Stimulated activated CD8-positive, alpha-beta memory T cell treated with anti-CD3 and anti-CD28 coated beads, Interleukin-2, amount 100 ng/mL, for 1 hour (primary cell): ENCODE measurements around the gene CNTNAP2.

Experiments used
- DNase-seq, 2 donors: peaks; one replicate each; pipeline ENCODE4 v3.0.0-alpha.2; 2020; ENCODE audit warnings: low read depth in 2 of 2

The CNTNAP2 gene

DNA sequence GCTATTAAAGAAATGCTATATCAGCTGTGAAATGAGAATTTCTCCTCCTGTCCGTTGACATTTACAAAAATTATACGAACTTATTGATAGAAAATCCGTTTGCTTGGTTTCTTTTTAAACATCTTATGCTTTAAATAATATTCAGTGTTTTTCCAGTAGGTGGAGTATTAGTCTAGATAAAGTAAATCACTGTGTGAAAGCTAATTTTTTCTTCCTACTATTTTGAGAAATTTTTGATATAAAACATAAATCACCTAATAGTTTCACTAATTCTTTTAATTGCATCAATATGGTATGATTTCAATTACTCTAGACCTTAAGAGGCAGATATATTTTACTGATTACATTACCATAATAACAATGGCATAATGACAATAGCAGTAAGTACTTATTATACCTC, 2138.7 kb downstream of the CNTNAP2 start:
- no peak for DNase-seq

GRCh38 chr7:148256433-148256832, 2139.8 kb downstream of the CNTNAP2 start:
- DNase-seq, result no peak

DNA sequence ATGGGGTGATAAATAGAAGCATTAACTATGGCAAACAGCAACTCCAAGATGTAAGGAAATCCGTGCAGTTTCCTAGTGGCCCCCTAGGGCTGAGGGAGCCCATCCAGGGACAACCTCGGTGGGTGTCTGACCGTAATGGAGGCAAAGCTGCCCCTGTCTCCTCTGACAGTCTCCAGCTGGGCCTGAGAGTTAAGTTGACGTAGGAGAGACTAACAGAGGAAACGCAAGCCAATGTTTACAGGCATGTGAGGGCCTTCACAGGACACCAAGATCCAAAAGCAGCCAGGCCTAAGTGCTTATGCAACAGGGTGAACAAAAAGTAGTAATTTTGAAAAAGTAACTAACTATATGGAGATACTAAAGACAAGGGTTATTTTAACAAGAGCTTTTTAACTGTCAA, 2144.0 kb downstream of the CNTNAP2 start:
- no peak for DNase-seq

- no peak for DNase-seq
These were observed 2144.9 kb downstream of the CNTNAP2 start for GRCh38 chr7:148261523-148261922.

DNA sequence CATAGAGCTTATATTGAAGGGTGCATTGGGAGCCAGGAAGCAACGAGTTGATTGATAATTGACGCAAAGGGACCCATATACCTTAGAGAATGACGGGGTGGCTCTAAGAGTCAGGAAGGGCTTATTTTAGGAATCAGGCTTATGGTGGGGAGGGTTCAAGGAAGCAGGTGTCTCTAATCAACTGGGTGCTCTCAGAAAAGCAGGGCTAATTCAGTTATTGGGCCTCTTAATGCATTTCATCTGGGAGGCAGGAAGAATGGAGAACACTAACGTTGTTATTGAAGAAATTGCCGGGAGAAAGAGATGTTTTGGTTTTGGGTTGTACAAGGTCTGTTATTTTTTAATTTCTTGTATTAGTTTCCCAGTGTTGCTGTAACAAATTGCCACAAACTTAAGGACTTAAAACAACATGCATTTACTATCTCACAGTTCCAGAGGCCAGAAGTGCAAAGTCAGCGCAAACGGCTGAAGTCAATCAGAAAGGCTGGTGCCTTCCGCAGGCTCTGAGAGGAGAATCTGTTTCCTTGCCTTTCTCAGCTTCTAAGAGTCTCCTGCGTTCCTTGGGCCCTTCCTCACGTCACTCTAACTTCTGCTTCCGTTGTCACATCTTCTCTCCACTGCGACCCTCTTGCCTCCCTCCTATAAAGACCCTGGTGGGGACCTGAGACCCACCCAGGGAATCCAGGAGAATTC, 2145.5 kb downstream of the CNTNAP2 start:
- no peak for DNase-seq

- DNase-seq, result peak; percentile 16 to 40
These were observed 2146.2 kb downstream of the CNTNAP2 start for GRCh38 chr7:148262721-148263229.

- no peak for DNase-seq
These were observed 2148.4 kb downstream of the CNTNAP2 start for GRCh38 chr7:148264933-148265557.

GRCh38 chr7:148265896-148266295, 2149.3 kb downstream of the CNTNAP2 start:
- no peak for DNase-seq

DNA sequence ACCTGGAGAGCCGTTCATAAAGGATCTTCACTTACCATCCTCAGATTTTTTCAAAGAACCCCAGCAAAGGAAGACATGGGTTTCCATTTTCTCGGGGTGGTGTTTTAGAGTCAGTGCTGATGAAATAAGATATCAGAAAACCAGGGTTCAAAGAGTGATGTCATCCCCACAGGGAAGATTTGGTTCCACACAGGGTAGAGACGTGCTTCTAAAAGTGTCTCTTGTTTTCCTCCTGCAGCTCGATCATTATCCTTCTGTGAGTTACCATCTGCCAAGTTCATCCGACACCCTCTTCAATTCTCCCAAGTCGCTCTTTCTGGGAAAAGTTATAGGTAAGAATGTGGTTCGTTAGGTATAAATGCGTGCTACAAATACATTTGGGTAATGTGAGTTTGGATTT, 2150.2 kb downstream of the CNTNAP2 start:
- DNase-seq, result no peak

- no peak for DNase-seq
These were observed 2154.0 kb downstream of the CNTNAP2 start for GRCh38 chr7:148270576-148270975.

DNA sequence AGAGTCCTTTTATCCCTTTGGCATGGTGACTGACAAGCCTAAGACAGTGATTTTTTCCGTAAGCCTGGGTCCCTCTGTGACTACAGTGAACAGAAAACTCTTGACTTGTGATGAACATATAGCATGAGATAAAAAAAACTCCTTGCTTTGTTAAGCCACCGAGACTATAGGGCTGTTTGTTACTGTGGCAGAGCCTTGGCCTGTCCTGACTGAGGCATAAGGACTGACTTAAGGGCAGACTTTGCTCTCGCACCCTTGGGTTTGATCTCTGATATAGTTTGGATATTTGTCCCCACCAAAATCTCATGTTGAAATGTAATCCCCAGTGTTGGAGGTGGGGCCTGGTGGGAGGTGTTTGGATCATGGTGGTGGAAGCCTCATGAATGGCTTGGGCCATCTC, 2157.5 kb downstream of the CNTNAP2 start:
- no peak for DNase-seq

DNA sequence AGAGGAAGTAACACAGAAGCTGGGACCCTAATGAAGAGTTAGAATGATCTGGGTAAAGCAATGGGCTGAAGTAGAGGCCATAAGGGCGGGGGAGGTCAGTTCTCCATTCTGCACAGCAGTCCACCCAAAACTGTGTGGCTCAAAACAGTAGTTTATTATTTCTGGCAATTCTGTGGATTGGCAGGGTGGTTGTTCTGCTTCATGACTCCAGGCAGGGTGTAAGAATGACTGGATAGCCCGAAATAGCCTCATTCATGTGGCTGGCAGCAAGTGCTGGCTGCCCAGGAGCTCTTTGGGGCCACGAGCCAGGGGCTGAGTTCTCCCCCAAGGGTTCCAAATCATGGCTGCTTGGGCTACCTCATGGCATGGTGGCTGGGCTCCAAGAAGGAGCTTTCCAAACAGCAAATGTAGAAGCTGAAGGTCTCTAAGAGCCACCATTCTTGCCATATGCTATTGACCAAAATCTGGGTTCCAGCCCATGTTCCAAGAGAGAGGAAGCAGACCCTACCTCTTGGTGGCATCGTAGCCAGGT, 2158.8 kb downstream of the CNTNAP2 start:
- no peak for DNase-seq

DNA sequence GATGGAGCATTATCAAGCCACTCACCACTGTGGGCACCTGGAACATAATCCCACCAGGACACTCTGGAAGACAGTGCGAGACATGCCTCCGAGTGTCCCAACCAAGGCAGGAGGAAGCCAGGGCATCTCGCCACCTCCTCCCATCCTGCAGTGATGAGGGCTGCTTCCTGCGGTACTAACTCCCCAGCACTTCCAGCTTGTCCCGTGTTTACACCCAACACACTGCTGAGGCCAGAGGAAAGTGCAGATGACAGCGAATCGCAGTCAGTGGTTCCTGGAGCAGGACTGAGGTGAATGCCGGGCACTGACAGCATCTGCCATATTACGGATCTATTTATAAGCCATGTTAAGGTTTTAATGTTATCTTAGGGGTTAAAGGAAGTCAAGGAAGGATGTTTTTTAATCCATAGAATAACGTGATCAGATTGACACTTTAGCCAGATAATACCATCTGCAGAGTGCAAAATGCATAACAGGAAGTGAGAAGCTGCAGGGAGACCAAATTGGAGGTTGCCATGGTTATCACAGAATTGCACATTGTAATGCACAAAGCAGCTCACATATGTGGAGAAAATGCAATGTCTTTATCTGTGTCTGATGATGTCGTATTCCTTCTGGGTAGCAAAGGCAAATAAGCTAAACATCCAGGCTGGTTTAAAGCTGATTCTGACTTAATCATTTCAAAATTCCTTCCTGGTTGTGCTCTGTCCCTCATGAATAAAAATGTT, 2159.9 kb downstream of the CNTNAP2 start:
- no peak for DNase-seq

GRCh38 chr7:148277042-148277660, 2160.6 kb downstream of the CNTNAP2 start:
- DNase-seq, result no peak

DNA sequence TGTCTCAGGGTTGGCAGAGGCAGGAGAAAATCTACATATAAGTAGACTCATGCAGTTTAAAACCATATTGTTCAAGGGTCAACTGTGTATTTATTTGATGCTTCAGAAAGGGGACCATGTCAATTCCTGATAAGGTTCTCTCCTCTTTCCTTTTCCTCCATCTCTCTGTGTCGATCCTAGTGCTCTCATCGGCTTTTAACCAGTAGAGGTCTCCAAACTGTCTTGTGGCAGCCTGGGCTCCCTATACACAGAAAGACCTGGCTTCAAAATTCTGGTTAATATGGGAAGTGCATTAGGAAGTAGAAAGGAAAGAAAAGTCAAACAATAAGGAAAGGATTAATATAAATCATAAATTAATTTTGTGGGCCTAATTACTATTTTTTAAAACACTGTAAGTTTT, 2169.5 kb downstream of the CNTNAP2 start:
- DNase-seq, result no peak

GRCh38 chr7:148287538-148287937, 2170.9 kb downstream of the CNTNAP2 start:
- DNase-seq, result no peak

DNA sequence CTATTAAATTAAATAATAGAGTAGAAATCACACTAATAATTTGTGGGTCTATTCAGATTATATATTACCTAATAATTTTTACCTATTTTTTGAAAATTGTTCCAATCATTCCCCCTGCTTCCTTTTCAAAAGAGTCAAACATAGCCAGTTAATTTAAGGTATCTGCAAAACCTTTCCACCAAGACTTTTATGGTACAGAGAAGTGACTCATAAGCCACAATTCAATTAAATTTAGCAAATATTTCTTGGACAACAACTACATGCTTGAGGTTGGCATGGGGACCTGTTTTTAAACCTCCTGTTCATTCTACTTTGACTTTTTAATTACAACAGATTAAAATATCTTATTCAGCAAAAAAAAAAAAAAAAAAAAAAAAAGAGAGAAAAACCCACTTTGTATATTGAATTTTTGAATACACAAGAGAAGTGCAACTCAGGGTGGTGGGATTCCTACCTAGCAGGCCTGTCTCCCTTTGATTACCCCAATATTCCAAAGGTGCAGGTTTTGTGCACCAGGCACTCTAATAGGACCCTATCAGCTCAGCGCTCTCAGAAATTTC, 2172.1 kb downstream of the CNTNAP2 start:
- DNase-seq, result no peak

GRCh38 chr7:148289630-148290029, 2173.0 kb downstream of the CNTNAP2 start:
- no peak for DNase-seq

DNA sequence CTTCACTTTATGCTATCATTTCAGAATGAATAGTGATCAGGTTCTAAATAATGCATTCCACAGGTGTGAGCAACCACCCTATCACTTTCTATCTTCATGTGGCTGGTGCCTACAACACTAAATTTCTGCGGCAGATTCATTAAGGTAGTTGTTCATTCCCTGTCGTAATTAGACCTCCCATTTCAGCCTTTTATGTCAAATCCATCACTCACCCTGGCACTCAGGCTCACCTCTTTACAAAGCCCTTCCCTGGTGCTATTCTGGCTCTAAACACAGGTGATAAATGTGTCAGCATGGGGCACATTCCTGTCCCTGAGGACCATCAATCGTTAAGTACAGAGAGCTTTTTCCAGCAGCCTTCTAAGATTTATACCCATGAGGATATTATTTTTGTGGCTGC, 2173.9 kb downstream of the CNTNAP2 start:
- no peak for DNase-seq

- no peak for DNase-seq
These were observed 2175.2 kb downstream of the CNTNAP2 start for GRCh38 chr7:148291799-148292198.

DNA sequence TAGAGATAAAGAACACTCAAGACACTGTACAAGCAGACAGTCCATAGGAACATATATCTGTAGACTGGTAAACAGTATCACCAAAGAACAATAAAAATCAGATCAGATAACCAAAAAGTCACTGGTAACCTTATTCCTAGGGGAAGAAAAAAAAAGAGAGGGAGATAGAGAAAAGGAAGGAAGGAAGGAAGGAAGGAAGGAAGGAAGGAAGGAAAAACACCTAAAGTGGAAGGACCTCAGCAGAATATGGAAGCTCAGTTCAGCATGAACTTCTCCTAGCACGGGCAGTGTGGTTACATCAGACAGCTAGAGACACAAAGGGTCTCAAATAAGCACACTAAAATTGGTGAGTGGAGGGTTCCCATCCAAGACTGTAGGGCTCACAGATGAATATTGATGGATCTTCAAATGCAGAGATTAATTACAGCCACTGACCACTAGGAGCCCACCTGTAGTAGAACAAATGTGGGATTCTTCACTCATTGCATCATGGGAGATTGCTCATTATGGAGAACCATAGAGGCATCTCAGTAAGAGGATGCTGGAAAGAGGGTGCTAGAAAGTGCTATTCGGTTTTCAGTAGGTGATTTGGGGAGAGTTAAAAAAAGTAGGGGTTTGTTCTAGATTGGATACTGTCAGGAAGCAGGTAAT, 2180.5 kb downstream of the CNTNAP2 start:
- DNase-seq, result no peak
